ENCODE measurements around the gene GIPC2.
"Not testable (repeated sequence)": the region's sequence is repeated elsewhere in the genome, so short reads cannot be mapped to it uniquely, and the experiment has no call there.

The GIPC2 gene

GRCh38 chr1:78079580-78079979 is 33.8 kb downstream of the GIPC2 start:
- H3K27ac ChIP-seq = no peak overlapping the region
- TF ChIP-seq, protein P1, sequence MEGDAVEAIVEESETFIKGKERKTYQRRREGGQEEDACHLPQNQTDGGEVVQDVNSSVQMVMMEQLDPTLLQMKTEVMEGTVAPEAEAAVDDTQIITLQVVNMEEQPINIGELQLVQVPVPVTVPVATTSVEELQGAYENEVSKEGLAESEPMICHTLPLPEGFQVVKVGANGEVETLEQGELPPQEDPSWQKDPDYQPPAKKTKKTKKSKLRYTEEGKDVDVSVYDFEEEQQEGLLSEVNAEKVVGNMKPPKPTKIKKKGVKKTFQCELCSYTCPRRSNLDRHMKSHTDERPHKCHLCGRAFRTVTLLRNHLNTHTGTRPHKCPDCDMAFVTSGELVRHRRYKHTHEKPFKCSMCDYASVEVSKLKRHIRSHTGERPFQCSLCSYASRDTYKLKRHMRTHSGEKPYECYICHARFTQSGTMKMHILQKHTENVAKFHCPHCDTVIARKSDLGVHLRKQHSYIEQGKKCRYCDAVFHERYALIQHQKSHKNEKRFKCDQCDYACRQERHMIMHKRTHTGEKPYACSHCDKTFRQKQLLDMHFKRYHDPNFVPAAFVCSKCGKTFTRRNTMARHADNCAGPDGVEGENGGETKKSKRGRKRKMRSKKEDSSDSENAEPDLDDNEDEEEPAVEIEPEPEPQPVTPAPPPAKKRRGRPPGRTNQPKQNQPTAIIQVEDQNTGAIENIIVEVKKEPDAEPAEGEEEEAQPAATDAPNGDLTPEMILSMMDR (IDR thresholded peaks at IDR 0.05) = no peak
- TF ChIP-seq ZFX (IDR thresholded peaks at IDR 0.05; ENCODE audit: borderline replicate concordance) = no peak

GRCh38 chr1:78080767-78081166 is 35.0 kb downstream of the GIPC2 start:
- no peak for TF ChIP-seq ZFX (IDR thresholded peaks at IDR 0.05; ENCODE audit: borderline replicate concordance)
- TF ChIP-seq, protein P1 (IDR thresholded peaks at IDR 0.05) = no peak
- H3K27ac ChIP-seq = no peak overlapping the region

DNA sequence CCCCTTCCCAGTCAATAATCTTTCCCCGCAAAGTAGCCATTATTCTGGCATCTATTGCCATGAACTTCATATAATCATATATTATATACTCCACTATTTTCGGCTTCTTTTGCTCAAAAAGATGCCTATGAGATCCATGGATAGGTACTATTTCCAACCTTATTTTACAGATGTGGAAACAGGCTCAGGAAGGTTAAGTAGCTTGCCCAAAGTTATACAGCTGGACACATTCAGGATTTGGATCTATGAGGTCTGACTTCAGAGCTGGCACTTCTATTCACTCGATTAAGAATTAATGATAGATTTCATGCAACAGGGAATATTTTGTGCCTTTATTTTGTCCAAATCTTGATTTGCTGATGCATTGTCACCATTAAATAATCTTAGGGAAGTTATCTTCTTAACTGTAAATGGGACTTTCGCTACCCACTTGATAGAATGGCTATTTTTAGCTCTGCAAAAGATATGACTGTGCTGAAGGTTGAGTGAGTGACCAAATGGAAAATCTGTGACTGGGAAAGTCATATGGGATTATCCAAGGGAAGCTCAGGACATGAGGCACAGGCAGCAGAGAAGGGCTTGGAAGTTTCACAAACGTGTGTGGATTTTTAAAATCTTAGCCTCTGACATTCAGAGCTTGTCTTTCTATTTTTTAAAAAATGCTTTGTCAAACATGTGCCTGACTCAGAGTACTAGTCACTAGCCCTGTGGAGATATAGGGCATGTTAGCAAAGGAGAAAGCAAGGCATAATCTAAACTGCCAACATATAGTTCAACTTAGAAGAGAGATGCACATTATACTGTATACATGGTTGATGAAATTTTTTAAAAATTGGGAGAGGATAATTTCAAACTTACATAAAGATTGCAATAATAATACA is 36.5 kb downstream of the GIPC2 start:
- TF ChIP-seq ZFX (IDR thresholded peaks at IDR 0.05; ENCODE audit: borderline replicate concordance) = no peak
- TF ChIP-seq, protein P1 (IDR thresholded peaks at IDR 0.05) = no peak
- H3K27ac ChIP-seq = no peak overlapping the region

- H3K27ac ChIP-seq = not testable (repeated sequence)
Measured at GRCh38 chr1:78084639-78085038, 38.9 kb downstream of the GIPC2 start.

DNA sequence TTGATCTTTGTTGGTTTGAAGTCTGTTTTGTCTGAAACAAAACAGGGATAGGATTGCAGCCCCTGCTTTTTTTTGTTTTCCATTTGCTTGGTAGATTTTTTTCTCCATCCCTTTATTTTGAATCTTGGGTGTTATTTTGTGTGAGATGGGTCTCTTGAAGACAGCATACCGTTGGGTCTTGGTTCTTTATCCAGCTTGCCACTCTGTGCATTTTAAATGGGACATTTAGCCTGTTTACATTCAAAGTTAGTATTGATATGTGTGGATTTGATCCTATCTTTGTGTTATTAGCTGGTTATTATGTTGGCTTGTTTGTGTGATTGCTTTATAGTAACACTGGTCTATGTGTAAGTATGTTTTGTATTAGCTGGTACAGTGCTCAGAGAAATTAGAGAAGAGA is 40.9 kb downstream of the GIPC2 start:
- H3K27ac ChIP-seq = no peak overlapping the region
- no peak for TF ChIP-seq ZFX (IDR thresholded peaks at IDR 0.05; ENCODE audit: borderline replicate concordance)
- TF ChIP-seq, protein P1 (IDR thresholded peaks at IDR 0.05) = no peak

DNA sequence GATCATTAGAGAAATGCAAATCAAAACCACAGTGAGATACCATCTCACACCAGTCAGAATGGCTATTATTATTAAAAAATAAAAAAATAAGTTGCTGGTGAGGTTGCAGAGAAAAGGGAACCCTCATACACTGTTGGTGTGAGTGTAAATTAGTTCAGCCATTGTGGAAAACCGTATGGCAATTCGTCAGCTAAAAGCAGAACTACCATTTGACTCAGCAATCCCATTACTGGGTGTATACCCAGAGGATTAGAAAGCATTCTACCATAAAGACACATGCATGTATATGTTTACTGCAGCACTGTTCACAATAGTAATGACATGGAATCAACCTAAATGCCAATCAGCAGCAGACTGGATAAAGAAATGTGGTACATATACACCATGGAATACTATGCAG is 42.2 kb downstream of the GIPC2 start:
- H3K27ac ChIP-seq = no peak overlapping the region
- TF ChIP-seq, protein P1 (IDR thresholded peaks at IDR 0.05) = no peak
- TF ChIP-seq ZFX (IDR thresholded peaks at IDR 0.05; ENCODE audit: borderline replicate concordance) = no peak

GRCh38 chr1:78088486-78088885 is 42.7 kb downstream of the GIPC2 start:
- H3K27ac ChIP-seq = no peak overlapping the region
- TF ChIP-seq, protein P1 (IDR thresholded peaks at IDR 0.05) = no peak
- no peak for TF ChIP-seq ZFX (IDR thresholded peaks at IDR 0.05; ENCODE audit: borderline replicate concordance)

Data from 22Rv1 (cell line).